ENCODE measurements around the gene CLEC16A.

CLEC16A gene

GRCh38 chr16:11064851-11065250 lies 120.5 kb downstream of the CLEC16A start:
- TF ChIP-seq POLR2A (IDR thresholded peaks at IDR 0.05; ENCODE audit: low read depth, low read length) (no peak), TAF1 (IDR thresholded peaks at IDR 0.05; ENCODE audit: low read depth, low read length) (no peak), POLR2AphosphoS5 (IDR thresholded peaks at IDR 0.05; ENCODE audit: low read depth, low read length) (no peak)
- no peak for DNase-seq (ENCODE audit: insufficient read length, low spot score)
- no peak for FAIRE-seq

GRCh38 chr16:11066261-11066870 lies 122.0 kb downstream of the CLEC16A start:
- no peak for DNase-seq (ENCODE audit: insufficient read length, low spot score)
- TF ChIP-seq POLR2AphosphoS5 (IDR thresholded peaks at IDR 0.05; ENCODE audit: low read depth, low read length), result no peak
- no peak for TF ChIP-seq PAX5 (IDR thresholded peaks at IDR 0.05; ENCODE audit: insufficient read depth, low read length, severe bottlenecking)
- TF ChIP-seq POU2F2 (IDR thresholded peaks at IDR 0.05; ENCODE audit: low read depth, low read length), result no peak
- TF ChIP-seq POLR2A (IDR thresholded peaks at IDR 0.05; ENCODE audit: low read depth, low read length), result no peak
- TF ChIP-seq SPI1 (IDR thresholded peaks at IDR 0.05; ENCODE audit: low read depth, low read length), result no peak
- TF ChIP-seq TAF1 (IDR thresholded peaks at IDR 0.05; ENCODE audit: low read depth, low read length), result no peak
- FAIRE-seq, result no peak

DNA sequence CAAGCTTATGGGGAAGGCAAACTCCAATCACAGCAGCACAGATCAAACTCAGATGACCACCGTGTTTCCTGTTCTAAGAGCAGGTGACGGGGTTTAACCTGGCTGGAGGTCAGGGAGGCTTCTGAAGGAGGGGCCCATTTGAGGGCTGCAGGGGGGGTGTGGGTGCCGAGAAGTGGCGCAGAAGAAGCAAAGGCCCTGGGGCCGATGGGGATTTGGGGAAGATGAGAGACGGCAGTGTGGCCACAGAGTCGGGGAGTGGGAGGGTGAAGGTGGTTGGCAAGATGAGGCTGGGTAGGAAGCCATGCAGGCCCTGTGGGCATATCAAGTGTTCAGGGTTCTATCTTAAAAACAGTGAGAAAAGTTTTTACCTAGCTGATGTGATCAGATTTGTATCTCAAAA lies 122.9 kb downstream of the CLEC16A start:
- DNase-seq (ENCODE audit: insufficient read length, low spot score) (no peak), FAIRE-seq (no peak)
- no peak for TF ChIP-seq SPI1 (IDR thresholded peaks at IDR 0.05; ENCODE audit: low read depth, low read length)

- FAIRE-seq (no peak), DNase-seq (ENCODE audit: insufficient read length, low spot score) (no peak)
- TF ChIP-seq PAX5 (IDR thresholded peaks at IDR 0.05; ENCODE audit: insufficient read depth, low read length, severe bottlenecking) (no peak), POLR2AphosphoS5 (IDR thresholded peaks at IDR 0.05; ENCODE audit: low read depth, low read length) (no peak), POLR2A (IDR thresholded peaks at IDR 0.05; ENCODE audit: low read depth, low read length) (no peak), SPI1 (IDR thresholded peaks at IDR 0.05; ENCODE audit: low read depth, low read length) (no peak), POU2F2 (IDR thresholded peaks at IDR 0.05; ENCODE audit: low read depth, low read length) (no peak)
Measured at GRCh38 chr16:11067697-11068141, 123.4 kb downstream of the CLEC16A start.

- TF ChIP-seq POLR2A (IDR thresholded peaks at IDR 0.05; ENCODE audit: low read depth, low read length) (no peak), POLR2AphosphoS5 (IDR thresholded peaks at IDR 0.05; ENCODE audit: low read depth, low read length) (no peak), TAF1 (IDR thresholded peaks at IDR 0.05; ENCODE audit: low read depth, low read length) (no peak), POU2F2 (IDR thresholded peaks at IDR 0.05; ENCODE audit: low read depth, low read length) (no peak), SPI1 (IDR thresholded peaks at IDR 0.05; ENCODE audit: low read depth, low read length) (no peak), PAX5 (IDR thresholded peaks at IDR 0.05; ENCODE audit: insufficient read depth, low read length, severe bottlenecking) (no peak)
- no peak for FAIRE-seq
- no peak for DNase-seq (ENCODE audit: insufficient read length, low spot score)
Measured at GRCh38 chr16:11071829-11072228, 127.5 kb downstream of the CLEC16A start.

- no peak for TF ChIP-seq PAX5 (IDR thresholded peaks at IDR 0.05; ENCODE audit: insufficient read depth, low read length, severe bottlenecking)
- no peak for TF ChIP-seq TAF1 (IDR thresholded peaks at IDR 0.05; ENCODE audit: low read depth, low read length)
- no peak for TF ChIP-seq POLR2A (IDR thresholded peaks at IDR 0.05; ENCODE audit: low read depth, low read length)
- no peak for TF ChIP-seq SPI1 (IDR thresholded peaks at IDR 0.05; ENCODE audit: low read depth, low read length)
- no peak for TF ChIP-seq POU2F2 (IDR thresholded peaks at IDR 0.05; ENCODE audit: low read depth, low read length)
- no peak for TF ChIP-seq POLR2AphosphoS5 (IDR thresholded peaks at IDR 0.05; ENCODE audit: low read depth, low read length)
- no peak for DNase-seq (ENCODE audit: insufficient read length, low spot score)
- FAIRE-seq, result no peak
Measured at GRCh38 chr16:11072420-11073153, 128.2 kb downstream of the CLEC16A start.

- TF ChIP-seq POLR2AphosphoS5 (IDR thresholded peaks at IDR 0.05; ENCODE audit: low read depth, low read length), result no peak
- TF ChIP-seq TAF1 (IDR thresholded peaks at IDR 0.05; ENCODE audit: low read depth, low read length), result no peak
- no peak for TF ChIP-seq SPI1 (IDR thresholded peaks at IDR 0.05; ENCODE audit: low read depth, low read length)
- TF ChIP-seq POU2F2 (IDR thresholded peaks at IDR 0.05; ENCODE audit: low read depth, low read length), result no peak
- no peak for TF ChIP-seq PAX5 (IDR thresholded peaks at IDR 0.05; ENCODE audit: insufficient read depth, low read length, severe bottlenecking)
- no peak for TF ChIP-seq POLR2A (IDR thresholded peaks at IDR 0.05; ENCODE audit: low read depth, low read length)
- DNase-seq (ENCODE audit: insufficient read length, low spot score) (no peak), FAIRE-seq (no peak)
Measured at GRCh38 chr16:11073407-11073999, 129.1 kb downstream of the CLEC16A start.

DNA sequence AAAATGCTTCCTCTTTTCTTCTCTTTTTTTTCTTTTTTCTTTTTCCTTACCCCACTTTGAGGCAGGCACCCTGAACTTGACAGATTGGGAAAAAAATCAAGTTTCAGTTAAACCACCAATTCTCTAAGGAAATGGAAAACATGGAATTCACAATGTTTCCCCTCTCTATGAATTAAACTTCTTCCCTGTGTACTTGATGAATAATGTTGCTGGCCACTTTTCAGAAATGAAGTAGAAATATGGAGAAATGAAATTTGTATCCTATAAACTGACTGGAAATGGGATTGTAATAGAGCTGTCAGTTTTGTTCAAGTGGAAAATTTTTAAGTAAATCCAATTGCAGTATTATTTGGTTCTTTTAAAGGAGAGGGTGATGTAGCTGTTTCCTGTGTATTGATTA lies 129.8 kb downstream of the CLEC16A start:
- TF ChIP-seq POU2F2 (IDR thresholded peaks at IDR 0.05; ENCODE audit: low read depth, low read length) (no peak), POLR2AphosphoS5 (IDR thresholded peaks at IDR 0.05; ENCODE audit: low read depth, low read length) (no peak), SPI1 (IDR thresholded peaks at IDR 0.05; ENCODE audit: low read depth, low read length) (no peak), POLR2A (IDR thresholded peaks at IDR 0.05; ENCODE audit: low read depth, low read length) (no peak), TAF1 (IDR thresholded peaks at IDR 0.05; ENCODE audit: low read depth, low read length) (no peak), PAX5 (IDR thresholded peaks at IDR 0.05; ENCODE audit: insufficient read depth, low read length, severe bottlenecking) (no peak)
- DNase-seq (ENCODE audit: insufficient read length, low spot score) (no peak), FAIRE-seq (no peak)

DNA sequence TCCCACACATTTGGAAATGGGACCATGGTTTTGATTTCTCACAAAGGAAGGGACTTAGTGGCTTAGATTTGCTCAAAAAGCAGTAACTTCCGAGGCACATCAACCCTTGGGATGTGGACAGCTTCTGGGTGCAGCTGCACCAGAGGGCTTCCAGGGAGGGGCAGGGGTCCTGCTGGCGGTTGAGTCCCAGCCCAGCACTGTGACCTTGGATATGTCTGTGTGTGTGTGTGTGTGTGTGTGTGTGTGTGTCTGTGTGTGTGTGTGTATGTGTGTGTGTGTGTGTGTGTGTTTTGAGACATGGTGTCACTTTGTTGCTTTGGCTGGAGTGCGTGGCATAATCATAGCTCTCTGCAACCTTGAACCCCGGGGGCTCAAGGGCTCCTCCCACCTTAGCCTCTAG lies 130.8 kb downstream of the CLEC16A start:
- FAIRE-seq (no peak), DNase-seq (ENCODE audit: insufficient read length, low spot score) (no peak)
- TF ChIP-seq POLR2A (IDR thresholded peaks at IDR 0.05; ENCODE audit: low read depth, low read length) (no peak), PAX5 (IDR thresholded peaks at IDR 0.05; ENCODE audit: insufficient read depth, low read length, severe bottlenecking) (no peak), TAF1 (IDR thresholded peaks at IDR 0.05; ENCODE audit: low read depth, low read length) (no peak), POU2F2 (IDR thresholded peaks at IDR 0.05; ENCODE audit: low read depth, low read length) (no peak), SPI1 (IDR thresholded peaks at IDR 0.05; ENCODE audit: low read depth, low read length) (no peak), POLR2AphosphoS5 (IDR thresholded peaks at IDR 0.05; ENCODE audit: low read depth, low read length) (no peak)

Data from GM12891 (cell line).